NCI-H2029 treated with DMSO at 0.1 percent for 48 hours (cell line): ENCODE measurements around the gene MYO1B.
"Not testable (repeated sequence)": the region's sequence is repeated elsewhere in the genome, so short reads cannot be mapped to it uniquely, and the experiment has no call there.

Experiments used
- DNase-seq: peaks from one replicate; lab custom pipeline; 2025; lab: John Stamatoyannopoulos, UW

MYO1B gene

DNA sequence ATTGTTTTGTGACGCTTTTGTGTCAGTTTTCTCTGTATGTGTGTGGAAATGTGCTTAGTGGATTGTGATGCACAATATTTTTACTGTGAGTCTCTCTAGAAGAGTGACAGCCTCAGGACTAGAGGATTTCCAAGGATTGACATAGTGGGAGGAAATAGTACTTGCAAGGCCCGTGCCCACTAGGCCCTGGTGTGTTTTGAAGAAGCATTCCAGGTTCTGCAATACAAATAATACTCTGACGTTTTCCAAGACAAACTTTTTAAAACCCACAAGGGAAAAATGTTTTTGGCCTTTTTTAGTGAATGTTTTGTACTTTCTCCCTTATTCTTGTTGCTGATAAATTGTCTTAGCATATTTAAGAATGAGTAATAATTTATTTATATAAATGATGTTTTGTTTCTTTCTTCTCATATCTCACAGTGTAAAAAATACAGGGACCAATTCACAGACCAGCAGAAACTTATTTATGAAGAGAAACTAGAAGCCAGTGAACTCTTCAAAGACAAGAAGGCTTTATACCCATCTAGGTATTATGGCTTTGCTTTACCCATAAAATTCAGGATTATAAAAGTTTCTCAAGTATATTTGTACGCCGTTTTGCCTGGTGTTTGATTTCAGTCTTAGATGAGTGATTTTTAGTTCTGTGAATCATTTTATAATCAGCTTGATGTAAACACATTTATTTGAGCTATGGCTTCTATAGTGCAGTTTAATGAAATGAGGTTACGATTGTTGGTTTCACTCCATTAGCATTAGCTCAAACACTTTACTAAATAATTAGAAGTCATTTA, 165.6 kb downstream of the MYO1B start:
- no peak for DNase-seq

GRCh38 chr2:191411472-191411871, 166.3 kb downstream of the MYO1B start:
- DNase-seq, result no peak

GRCh38 chr2:191412353-191412752, 167.1 kb downstream of the MYO1B start:
- DNase-seq, result no peak

- no peak for DNase-seq
Measured at GRCh38 chr2:191415101-191415500, 169.9 kb downstream of the MYO1B start.

GRCh38 chr2:191415858-191416257, 170.7 kb downstream of the MYO1B start:
- no peak for DNase-seq

DNA sequence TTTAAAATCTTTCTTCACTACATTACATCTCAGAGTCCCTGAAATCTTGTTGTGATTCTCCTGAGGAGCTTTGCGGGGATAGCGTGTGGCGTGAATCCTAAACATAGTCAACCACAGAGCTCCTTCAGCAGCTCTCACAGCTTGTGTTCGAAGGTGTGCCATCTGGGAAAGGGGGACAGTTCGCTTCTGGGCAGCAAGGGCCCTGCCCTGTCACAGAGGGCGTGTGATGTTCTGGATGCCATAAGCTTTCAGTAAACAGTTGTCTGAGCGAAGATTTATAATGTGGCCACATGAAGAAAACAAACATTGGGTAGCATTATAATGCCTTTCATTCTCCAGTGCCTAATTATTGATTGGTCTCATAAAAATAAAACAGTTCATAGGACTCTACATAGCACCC, 172.5 kb downstream of the MYO1B start:
- DNase-seq, result no peak

DNA sequence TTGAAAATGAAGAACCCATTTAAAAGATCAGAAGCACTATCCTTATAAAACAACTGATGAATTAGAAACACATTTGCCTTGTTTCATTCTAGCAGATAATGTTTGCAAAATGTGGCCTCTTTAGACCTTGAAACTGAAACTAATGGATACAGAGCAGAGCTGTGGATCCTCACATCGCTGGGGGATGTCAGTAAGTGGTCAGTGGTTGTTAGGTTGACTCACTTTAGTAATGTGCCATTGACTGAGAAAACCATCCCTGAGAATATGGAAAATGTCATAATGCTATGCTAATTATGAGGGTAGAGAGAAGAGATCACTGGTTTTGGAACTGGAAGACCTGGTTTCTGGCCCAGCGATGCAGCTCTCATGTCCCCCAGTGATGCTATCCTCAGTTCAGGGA, 176.7 kb downstream of the MYO1B start:
- DNase-seq, result no peak

DNA sequence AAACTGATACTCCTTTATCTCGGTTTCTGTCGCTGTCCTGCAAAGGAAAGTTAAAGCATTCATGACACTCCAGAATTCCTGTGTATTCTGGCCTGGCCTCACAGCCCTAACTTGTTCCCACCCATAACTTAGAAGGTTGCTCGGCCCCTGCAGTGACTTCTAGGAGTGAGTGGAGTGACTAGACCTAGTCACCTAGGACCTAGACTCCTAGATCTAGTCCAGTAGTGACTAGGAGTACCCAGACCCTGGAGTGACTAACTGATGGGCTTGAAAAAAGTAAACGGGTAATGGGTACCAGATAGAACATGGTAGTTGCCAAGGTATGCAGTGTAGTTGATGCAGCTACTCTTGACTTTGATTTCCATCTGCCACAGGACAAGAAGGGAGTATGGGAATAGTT, 181.8 kb downstream of the MYO1B start:
- DNase-seq, result no peak

DNA sequence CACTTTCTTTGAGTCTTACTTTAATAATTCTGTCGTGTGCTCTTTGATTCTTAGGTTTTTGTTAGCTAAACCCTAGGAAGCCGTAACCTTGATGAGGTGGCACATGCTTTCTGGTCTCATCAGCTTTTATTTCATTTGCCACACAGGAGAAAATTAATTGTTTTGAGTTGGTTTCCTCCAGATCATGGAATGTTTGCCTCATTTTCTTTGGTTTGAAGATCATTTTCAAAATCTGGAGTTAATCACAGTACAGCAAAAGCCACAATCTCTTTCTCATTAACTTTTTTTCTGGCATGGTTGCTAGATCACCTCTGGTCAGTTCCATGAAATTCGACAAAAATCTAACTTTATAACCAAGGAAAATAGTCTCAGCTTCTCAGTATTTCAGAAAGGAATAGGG, 182.9 kb downstream of the MYO1B start:
- DNase-seq, result no peak

- no peak for DNase-seq
Measured at GRCh38 chr2:191430476-191430875, 185.3 kb downstream of the MYO1B start.

DNA sequence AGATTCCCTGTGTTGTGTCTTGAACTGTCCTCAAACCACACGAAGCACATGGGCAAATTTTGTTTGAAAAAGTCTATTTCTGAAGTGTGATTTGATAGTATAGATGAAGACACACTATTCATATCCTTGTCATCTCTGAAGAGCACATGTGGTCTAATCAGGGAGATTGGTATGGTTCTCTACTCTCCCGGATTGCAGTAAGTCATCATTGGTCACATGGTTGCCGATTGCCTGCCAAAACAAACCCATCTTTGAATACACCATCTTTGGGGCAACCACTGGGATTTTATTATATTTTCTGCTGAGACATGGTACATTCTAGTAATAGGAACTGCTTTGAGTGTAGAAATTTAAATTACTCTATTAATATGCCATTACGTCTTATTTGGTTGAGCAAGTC, 186.9 kb downstream of the MYO1B start:
- DNase-seq, result no peak

GRCh38 chr2:191434072-191434471, 188.9 kb downstream of the MYO1B start:
- DNase-seq, result no peak

DNA sequence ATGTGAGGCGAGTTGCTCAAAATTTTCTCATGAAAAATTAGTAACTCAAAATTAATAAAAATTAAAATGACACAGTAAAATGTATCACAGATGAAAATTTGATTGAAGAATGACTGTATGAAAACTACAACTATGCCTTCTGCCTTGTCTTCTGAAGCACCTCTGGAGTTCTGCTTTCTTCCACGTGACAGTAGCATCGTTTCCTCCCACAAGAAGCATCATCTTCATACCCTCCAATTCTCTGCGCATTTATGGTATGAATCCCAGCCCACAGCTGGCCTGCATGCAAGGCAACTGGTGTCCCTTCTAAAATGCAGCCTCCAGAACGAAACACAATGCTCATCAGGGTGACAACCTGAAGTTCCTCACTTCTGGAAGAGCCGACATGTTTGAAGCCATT, 189.9 kb downstream of the MYO1B start:
- no peak for DNase-seq

GRCh38 chr2:191436368-191437055, 191.3 kb downstream of the MYO1B start:
- no peak for DNase-seq

- no peak for DNase-seq
Measured at GRCh38 chr2:191439481-191439880, 194.3 kb downstream of the MYO1B start.

DNA sequence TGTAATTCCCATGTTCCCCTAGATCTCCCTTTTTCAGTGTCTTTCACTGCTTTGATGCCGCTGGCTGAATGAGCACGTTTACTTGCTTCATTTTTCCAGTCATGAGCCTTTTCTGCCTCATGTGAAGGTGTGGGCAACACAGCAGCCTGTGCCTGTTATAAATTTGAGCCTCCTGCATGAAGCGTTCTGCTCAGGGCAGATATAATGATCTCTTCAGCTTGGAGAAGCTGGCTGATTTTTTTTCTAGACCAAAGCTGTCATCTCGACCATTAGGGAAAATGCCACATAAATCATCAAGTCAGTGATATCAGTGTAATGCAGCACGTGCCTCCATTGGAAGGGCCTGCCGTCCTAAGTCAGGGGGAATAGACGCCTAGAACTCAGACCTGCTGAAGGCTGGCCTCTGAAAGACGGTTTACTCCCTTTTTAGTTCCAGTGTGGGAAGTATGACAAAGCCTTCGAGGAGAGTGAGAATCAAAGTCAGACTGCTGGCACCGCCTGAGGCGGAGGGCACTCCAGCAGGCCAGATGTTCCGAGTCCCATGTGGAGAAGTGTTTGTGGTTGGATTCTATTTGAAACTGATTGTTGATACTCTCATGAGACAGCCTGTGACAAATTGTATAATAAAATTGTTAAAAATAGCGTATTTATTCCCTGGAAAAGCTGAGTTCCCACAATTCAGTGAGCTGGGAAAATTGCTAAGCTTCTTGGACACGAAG, 196.5 kb downstream of the MYO1B start:
- no peak for DNase-seq

- no peak for DNase-seq
Measured at GRCh38 chr2:191443446-191443845, 198.2 kb downstream of the MYO1B start.

DNA sequence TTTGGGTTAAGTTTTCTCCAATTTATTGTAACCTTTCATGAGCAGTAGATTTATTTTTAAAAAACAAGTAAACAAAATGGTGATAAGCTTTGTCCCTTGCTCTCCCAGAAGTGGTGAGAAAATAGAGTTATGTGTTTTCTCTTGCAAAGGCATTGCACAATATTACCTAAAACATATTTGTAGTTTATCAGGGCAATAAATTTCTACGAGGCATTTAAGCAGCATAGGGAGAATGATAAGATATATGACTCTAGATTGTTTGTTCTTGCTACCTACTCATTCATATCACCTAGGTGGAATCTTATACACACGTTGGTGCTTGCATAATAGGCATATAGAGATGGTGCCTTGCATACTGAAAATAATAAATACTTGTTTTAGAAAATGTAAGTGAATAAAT, 201.7 kb downstream of the MYO1B start:
- DNase-seq, result no peak

GRCh38 chr2:191451116-191451515, 205.9 kb downstream of the MYO1B start:
- no peak for DNase-seq

DNA sequence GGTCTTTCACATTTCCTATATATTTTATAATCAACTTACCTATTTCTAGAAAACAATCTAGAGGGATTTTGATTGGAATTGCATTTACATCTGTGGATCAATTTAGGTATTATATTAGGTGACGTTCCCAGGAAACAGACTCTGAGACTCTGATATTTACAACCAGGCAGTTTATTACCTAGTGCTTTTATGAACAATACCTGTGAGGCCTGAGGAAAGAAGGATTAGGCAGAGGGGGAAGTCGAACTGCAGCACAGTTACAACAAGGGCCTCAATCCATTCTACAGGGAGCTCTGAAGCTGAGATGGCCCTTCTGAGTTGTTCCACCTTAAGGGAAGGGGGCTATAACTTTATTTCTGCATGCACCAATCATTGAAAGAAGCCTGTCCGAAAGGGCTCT, 206.9 kb downstream of the MYO1B start:
- DNase-seq, result no peak

- DNase-seq, result no peak
Measured at GRCh38 chr2:191453761-191454160, 208.6 kb downstream of the MYO1B start.

DNA sequence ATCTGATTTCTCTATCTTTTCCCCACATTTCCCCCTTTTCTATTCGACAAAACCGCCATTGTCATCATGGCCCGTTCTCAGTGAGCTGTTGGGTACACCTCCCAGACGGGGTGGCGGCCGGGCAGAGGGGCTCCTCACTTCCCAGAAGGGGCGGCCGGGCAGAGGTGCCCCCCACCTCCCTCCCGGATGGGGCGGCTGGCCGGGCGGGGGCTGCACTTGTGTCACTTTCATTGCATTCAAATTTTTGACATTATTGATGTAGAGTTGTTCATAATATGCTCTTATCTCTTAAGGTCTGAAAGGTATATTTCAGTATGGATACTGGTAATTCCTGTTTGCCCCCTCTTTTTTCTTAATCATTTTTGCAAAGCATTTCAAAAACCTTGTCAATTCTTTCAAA, 211.3 kb downstream of the MYO1B start:
- DNase-seq, result not testable (repeated sequence)

GRCh38 chr2:191459158-191459557, 214.0 kb downstream of the MYO1B start:
- no peak for DNase-seq
